Measurements from ENCODE around the gene TEN1. TPM values are rescaled to one million over a fixed set of nuclear protein-coding genes. Genes with fewer than 3 reads are reported as not detected.
A peak's percentile ranks its signal among the peaks of the same experiment; 100 is the strongest.
"Not testable (repeated sequence)": the region's sequence is repeated elsewhere in the genome, so short reads cannot be mapped to it uniquely, and the experiment has no call there.

TEN1 gene, protein sequence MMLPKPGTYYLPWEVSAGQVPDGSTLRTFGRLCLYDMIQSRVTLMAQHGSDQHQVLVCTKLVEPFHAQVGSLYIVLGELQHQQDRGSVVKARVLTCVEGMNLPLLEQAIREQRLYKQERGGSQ
- 9.9 TPM for polyA plus RNA-seq (ENCODE audit: insufficient read length)

DNA sequence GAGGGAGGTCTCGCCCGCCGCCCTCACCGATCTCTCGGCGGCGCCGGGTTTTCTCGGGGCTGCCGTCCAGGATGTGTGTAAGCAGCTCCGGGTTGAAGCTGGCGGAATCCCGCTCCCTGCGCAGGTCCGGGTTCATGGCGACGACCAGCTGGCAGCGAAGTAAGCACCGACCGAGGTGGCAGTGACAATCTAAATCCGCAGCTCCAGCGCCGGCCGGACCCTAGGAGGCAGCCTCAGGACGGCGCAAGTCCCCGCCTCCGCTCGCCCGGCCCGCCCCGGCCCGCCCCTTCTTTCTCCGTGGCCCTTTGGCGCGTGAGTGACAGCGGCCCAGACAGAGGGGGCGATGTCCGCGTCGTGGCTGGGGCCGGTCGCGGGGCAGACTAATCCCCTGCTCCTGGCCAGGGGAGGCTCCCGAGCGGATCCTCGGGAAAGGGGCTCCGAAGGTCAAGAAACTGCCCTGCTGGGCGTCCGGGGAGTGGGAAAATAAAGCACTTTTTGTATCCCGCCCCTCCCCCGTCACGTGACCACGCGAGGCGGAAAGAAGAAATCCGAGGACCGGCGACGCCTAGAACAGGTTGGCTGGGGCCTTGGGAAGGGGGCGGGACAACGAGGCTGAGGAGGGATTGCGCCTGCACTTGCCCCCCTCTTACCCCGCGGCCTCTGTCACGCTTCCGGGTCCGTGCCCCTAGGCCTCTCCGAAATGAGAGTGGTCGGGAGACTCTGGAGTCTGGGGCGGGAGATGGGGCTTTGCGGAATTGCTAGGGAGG is at the start of gene TEN1, which contains the start of gene ACOX1:
TSS of gene TEN1 (plus strand) at position 303 of the 767 bp plus-strand sequence. CDS start 6,953 bp downstream, outside the sequence.
TSS of gene ACOX1 (minus strand) at position 229 of the 767 bp plus-strand sequence. CDS start at position 136, 93 bp downstream.
- DNase-seq (ENCODE audit: low read depth) = peak; percentile 92

DNA sequence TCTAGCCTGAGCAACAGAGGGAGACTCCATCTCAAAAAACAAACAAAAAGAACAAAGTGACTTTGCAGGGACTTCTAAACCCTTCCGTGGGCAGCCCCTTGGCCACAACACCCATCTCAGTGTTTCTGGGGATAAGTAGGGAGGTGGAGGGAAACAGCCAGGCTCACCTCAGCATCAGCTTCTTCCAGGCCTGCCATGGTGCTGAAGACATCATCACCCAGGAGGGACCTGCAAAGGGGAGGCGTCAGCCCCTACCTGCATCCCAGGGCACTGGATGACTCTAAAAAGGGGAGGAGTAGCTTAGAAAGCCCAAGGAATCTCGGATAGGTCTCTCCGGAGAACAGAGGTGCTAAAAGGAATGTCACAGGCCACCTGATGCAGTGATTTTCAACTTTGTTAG is 48.0 kb upstream of the TEN1 start:
- DNase-seq (ENCODE audit: low read depth) = no peak

DNA sequence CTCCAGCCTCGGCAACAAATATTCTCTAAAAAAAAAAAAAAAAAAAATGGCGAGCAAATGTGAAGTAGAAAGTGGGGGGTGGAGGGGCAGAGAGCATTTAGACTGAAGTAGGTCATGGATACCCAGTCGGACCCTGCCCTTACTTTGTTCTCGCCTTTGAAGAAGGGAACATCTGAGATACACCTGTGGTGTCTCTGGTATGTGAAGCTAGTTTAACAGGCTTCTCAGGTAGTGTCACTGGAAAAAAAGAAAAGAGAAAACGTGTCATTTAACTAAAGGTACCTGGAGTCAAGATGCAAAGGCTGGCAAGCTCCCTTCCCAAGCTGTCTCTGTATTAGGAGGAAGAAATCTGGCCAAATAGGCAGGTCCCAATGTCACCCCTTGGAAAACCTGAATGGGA is 46.2 kb upstream of the TEN1 start:
- no peak for DNase-seq (ENCODE audit: low read depth)

DNA sequence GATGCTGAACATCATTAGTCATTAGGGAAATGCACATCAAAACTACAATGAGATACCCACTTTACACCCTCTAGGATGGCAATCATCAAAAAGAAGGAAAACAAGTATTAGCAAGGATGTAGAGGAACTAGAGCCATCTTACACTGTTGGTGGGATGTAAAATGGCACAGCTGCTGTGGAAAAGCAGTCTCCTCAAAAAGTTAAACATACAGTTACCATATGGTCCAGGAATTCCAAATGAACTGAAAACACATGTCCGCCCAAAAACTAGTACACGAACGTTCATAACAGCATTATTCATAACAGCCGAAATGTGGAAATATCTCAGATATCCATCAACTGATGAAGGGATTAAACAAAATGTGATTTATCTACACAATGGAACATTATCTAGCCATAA is 45.2 kb upstream of the TEN1 start:
- DNase-seq (ENCODE audit: low read depth) = no peak

DNA sequence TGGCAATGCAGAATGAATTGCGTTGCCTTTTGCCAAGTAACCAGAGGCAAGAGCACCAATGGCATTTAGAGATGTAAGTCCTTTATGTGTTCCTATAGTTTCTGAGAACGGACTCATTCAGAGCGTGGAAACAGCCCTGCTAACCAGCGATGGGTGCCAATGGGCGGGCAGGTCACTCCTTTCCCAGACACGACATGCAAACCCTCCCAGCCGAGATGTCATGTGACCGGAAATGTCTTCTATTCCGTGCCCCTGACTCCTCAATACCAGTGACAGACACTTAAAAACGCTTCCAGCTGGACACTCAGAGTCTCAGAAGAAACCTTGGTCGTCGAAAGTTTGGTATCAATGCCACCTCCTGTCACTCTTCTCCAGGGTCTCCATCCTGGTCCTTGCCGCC is 41.4 kb upstream of the TEN1 start:
- DNase-seq (ENCODE audit: low read depth) = no peak

DNA sequence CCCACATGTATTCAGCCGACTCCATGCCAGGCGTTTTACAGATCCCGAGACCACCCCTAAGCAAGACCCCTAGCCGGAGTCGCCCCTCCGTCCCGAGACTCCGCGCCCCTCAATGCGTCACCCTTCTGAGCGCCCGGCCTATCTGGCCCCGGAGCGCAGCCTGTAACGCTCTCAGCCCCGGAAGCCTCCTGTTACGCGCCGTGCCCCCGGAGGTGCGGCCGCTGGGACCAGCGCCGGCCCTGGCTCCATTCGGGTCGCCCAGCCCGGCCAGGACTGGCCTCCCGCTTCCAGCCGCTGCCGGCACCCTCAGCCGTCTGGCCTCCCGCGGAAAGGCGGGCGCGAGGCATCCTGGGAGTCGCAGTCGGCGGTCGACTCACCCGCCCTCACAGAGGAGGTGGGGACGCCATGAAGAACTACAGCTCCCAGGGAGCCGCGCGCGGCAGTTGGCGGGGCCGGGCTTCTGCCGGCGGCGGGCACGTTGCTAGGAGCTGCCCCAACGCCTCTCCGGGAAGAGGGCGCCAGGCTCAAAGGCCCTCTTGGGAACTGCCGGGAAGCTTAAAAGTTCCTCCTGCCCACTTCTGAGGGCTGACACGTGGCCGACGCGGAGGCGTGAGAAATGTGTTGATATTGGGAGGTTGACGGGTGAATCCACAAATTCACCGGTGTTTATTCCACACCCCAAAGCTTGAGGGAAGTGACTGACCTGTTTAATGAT is 38.2 kb upstream of the TEN1 start, which contains the start of gene FBF1:
TSS of gene FBF1 (minus strand) at position 316 of the 715 bp plus-strand sequence. CDS start 2,893 bp downstream, outside the sequence.
- peak; percentile 65 for DNase-seq (ENCODE audit: low read depth)

DNA sequence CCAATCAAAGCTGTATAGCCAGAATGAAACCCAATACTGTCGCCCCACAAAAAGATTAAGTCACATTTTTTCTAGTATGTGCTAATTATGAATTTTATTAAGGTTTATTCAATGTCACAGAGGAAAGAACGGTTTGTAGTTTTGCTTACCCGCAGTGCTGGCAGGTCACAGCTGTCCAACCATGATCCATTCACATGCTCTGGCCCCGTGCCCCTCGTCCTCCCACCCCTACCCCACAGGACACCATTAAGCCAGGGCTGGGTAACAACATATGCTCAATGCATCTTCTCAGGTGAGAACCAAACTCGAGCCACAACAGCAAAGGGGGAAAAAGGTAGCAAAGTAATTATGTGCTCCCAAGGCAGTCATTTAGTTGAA is 37.6 kb upstream of the TEN1 start:
- DNase-seq (ENCODE audit: low read depth) = no peak

DNA sequence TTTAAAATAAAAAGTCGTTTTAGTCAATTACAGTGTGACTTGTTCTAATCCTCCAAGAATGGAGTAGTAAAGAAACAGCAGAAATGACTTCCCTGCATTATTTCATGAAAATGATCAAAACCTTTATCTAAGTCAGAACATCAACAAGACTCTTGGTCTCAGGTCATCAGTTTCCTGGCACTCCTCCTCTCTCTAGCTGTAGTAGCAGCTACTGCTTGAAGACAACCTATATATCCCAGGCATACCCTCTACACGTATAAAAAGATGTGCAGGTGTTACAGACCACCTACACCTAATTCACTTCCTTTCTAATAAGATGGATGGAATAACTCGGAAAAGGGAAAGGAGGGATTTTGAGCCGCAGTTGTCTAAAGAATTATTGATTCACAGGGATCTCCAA is 36.6 kb upstream of the TEN1 start:
- DNase-seq (ENCODE audit: low read depth) = no peak

DNA sequence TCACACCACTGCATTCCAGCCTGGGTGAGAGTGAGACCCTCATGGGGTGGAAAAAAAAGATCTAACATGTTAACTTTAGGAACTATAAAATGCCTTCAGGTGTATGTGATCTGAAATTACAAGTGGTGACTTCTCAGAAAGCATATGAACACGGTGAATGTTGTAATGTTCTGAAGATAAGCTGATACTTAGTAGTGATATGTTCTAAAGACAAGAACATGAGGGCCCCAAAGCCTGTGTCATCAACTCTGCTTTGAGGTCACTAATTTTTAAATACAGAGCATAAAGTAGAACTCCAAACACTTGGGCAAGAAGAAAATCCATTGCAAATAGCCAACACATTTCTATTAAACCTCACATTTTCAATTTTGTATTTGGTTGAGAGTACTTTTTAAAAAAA is 35.5 kb upstream of the TEN1 start:
- no peak for DNase-seq (ENCODE audit: low read depth)

DNA sequence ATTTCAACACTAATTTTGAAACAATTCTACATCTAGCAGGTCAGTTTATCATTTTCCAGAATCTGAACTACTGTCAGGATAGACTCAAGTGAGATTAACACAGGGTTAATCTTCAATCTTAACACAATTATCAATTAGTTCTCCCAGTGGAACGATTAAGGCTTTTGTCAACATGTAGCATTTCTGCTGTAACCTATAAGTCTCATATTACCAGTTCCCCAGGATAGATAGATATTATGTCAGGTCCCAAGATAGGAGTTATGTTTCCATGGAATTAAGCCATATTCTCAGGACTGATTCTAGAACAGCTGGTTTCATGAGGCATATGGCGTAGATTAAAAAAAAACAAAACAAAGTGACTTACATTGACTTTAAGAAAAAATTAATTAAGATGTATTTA is 33.8 kb upstream of the TEN1 start:
- DNase-seq (ENCODE audit: low read depth) = no peak

DNA sequence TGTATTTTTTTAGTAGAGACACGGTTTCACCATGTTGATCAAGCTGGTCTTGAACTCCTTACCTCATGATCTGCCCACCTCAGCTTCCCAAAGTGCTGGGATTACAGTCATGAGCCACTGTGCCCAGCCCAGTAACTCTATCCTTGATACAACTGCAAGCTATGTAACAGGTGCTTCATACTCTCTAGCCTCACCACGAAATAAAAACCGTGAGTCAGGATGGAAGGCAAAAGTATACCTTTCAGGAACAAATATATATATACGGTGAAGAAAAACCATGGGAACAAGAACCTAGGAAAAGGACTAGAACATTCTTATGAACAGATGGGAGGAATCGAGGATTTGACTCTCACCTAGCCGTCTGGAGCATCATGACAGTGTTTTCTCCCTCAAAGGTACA is 28.6 kb upstream of the TEN1 start:
- DNase-seq (ENCODE audit: low read depth) = no peak

DNA sequence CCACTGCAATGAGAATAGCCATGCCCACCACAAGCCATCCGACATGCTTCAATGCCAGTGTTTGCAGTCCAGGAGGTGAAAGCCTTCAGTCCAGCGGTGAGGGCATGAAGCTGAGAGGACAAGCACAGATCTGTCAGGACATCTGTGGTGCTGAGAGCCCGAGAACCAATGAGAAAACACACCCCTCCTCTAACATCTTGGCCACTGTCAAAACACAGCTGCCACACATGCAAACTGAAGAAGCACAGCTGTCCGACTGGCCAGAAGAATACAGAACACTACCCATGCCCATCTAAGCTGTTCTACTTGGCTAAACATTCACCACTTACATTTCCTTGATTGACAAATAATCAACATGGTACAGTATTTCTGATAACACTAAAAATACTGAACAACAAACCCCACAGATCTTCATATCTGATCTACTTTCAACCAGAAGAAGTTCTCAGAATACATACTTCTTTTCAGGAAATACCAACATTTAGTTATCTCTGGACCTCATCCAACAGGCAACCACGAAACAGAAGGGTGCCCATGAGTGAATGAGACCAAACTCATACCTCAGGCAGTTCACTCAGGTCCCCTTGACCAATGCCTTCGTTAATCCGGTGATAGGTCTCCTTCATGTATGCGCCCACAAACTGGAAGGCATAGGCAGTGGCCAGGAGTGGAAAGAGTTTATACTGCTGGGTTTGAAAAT is 28.0 kb upstream of the TEN1 start:
- no peak for DNase-seq (ENCODE audit: low read depth)

DNA sequence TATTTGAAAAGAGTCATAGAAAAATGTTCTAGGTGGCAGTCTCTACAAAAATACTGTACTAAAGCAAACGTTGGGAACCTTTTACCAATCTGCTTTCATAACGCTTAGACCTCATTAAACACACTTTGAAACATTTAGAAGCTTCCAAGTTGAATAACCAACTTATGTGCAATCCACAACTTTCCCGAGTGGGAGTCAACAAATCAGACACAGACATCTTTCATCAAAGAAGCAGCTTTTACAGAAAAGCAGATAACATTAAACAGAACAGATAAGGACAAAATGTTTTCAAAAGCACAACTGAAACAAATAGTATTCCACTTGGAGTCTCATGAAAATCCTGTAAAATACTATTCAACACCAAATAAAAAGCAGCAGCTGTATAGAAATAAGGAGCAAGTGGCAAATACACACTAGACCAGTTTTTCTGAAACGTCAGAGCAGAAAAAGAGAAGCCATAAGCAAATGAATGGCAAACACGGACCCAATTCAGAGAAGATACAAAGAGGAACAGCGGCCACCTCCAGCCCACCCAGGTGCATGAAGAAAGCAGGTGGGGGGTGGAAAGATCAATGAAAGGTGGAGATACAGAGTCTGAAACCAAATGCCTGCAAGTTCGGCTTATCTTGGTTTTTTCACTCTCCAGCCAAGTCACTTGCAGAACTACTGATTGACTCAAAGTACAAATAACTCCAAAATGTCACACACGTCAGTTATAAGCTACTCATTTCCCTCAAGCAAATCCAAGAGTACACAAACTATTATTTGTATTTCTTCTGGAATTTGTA is 19.8 kb upstream of the TEN1 start:
- no peak for DNase-seq (ENCODE audit: low read depth)

DNA sequence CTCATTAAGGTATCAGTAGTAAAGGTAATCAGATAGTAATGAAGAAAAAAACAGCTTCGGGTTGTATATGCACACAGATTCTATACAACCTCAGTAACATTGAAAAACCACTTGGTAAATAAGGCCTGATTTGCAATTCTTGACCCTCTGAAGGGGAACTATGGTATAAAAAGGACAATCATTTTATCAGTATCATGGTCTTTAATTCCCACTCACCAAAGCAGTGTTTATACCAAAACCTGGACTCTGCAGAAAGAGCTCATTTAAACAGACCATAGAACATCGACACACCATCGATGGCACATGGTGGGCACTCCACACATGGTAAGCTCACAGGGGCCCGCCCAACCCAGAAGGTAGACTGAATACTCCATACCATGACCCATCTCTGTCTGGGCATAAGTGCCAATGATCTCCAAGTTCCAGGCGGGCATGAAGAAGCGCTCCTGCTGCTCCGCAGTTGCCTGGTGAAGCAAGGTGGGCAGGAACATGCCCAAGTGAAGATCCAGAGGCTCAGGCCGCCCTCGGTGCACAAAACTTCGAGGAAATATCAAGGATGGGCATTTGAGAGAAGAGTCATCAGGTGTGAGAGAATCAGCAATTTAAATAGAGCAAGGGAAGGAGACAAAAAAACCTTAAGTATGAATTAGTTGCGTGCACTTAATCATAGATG is 19.1 kb upstream of the TEN1 start:
- no peak for DNase-seq (ENCODE audit: low read depth)

DNA sequence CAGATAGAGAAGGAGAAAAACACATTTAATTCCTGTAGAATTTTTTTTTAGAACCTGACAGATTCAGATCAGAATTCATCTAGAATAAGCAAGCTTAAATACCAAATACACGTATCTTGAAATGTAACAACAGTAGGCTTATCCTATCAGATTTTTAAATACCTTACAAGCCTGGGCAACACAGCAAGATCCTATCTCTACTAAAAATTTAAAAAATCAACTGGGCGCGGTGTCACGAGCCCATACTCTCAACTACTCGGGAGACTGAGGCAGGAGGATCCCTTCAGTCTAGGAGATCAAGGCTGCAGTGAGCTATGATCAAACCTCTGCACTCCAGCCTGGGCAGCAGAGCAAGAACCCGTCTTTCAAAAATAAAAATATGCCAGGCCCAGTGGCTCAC is 13.6 kb upstream of the TEN1 start:
- no peak for DNase-seq (ENCODE audit: low read depth)

DNA sequence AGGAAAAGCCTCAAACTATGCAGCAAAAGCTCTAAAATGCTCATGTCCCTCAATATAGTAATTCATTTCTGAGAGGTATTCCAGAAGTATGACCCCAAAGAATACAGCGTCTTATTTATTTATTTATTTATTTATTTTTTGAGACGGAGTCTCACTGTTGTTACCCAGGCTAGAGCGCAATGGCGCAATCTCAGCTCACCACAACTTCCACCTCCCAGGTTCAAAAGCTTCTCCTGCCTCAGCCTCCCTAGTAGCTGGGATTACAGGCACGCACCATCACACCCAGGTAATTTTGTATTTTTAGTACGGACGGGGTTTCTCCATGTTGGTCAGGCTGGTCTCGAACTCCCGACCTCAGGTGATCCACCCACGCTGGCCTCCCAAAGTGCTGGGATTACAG is 10.0 kb upstream of the TEN1 start:
- DNase-seq (ENCODE audit: low read depth) = not testable (repeated sequence)

DNA sequence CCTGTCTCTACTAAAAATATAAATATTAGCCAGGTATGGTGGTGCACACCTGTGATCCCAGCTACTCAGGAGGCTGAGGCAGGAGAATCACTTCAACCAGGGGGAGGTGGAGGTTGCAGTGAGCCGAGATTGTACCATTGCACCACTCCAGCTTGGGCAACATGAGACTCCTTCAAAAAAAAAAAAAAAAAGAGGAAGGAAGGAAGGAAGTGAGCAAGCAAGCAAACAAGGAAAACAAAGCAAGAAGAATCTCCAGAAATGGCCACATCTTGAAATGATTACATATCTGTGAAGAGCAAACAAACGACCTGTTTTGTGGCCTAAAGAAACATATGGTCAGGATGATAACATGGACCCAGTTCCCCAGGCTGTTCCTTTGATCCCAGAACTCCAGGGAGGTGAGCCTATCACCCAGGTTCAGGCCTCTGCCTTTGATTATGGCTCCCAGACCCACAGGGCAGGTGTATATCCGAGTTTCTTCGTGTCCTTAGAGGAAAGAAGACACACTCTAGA is 9.0 kb upstream of the TEN1 start:
- no peak for DNase-seq (ENCODE audit: low read depth)

DNA sequence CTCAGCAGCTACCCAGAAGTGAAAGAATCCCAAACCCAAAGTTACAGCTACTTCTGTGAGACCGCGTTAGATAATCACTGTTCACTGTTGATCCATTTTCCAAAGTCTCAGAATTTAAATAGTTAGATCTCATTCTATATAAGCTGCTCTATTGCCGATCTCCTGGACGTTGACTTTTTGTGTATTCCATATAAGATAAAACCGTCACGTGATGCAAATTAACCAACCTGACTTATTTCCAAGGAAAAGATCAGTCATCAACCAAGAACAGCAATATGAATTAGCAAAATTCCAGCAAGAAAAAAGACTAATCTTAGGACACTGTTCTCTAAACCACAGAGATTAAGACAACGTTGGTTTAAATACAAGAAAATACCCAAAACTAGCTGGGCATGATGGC is 8.4 kb upstream of the TEN1 start:
- no peak for DNase-seq (ENCODE audit: low read depth)

DNA sequence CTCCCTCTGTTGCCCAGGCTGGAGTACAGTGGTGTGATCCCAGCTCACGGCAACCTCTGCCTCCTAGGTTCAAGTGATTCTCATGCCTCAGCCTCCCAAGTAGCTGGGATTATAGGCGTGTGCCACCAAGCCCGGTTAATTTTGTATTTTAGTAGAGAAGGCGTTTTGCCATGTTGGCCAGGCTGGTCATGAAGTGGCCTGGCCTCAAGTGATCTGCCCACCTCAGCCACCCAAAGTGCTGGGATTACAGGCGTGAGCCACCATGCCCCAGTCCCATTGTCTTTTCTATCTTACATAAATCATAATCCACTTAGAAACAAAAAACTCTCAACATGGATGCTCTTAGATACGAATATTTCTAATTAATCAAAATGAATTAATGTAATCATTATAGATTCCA is 3.9 kb upstream of the TEN1 start:
- not testable (repeated sequence) for DNase-seq (ENCODE audit: low read depth)

DNA sequence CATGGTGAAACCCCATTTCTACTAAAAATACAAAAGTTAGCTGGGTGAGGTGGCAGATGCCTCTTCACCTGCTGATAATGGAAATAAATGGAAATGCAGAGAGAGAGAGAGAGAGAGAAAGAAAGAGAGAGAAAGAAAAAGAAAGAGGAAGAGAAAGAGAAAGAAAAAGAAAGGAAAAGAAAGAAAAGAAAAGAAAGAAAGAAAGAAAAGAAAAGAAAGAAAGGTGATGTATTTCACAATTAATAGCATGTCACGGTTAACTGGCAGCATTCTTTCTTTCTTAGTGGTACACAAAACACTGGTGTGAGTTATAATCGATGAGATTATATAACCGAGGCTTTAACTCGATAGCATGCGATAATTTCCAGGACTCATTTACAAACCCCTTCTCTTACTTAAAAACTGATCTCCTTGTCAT is 3.3 kb upstream of the TEN1 start:
- no peak for DNase-seq (ENCODE audit: low read depth)
